GM19099 (cell line): ENCODE measurements around the gene DIPK1B.
A peak's percentile ranks its signal among the peaks of the same experiment; 100 is the strongest.

ENCODE experiments used
- POLR2A ChIP-seq: IDR thresholded peaks from 3 replicates; pipeline ENCODE4 v1.6.1; 2011; ENCODE audit warnings: low read depth; ENCODE audit not compliant: insufficient read length; ENCODE audit errors: extremely low read depth

Gene DIPK1B

DNA sequence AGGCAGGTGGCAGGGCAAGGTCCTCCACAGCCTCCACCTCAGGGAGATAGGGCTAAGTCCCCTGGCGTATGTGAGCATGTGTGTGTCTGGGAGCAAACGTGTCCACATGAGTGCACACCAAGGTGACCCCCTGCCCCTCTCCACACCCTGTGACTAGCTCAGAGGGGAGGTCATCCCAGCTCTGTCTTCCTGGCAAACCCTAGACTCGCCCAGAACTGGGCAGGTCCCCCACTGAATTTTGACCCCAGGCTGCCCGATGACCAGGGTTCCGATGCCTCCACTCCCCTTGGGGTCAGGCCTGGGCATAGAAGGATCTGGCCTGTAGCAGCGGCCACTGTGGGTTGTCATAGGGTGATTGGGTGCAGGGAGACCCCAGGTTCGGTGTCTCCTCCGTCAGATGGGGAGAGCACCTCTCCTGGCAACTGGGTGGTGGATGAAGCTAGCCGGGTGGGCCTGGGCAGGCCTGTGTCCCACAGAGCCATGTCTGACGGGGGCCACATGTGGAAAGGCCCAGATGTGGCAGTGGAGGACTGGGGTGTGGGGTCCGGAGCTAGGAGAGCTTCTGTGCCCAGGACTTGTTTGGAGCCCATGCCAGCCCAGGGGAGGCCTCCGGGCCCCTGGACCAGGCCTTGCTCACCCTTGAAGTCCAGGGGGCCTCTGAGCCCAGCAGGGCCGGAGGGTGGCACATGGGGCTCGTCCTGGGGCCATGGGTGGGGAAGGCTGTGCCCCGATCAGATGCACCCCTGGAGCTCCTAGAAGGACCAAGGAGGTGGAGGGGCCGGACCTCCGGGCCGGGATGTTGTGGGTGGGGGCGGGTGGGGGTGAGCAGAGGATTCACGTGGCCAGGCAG lies 6.2 kb downstream of the DIPK1B start:
- TF ChIP-seq POLR2A: no peak

DNA sequence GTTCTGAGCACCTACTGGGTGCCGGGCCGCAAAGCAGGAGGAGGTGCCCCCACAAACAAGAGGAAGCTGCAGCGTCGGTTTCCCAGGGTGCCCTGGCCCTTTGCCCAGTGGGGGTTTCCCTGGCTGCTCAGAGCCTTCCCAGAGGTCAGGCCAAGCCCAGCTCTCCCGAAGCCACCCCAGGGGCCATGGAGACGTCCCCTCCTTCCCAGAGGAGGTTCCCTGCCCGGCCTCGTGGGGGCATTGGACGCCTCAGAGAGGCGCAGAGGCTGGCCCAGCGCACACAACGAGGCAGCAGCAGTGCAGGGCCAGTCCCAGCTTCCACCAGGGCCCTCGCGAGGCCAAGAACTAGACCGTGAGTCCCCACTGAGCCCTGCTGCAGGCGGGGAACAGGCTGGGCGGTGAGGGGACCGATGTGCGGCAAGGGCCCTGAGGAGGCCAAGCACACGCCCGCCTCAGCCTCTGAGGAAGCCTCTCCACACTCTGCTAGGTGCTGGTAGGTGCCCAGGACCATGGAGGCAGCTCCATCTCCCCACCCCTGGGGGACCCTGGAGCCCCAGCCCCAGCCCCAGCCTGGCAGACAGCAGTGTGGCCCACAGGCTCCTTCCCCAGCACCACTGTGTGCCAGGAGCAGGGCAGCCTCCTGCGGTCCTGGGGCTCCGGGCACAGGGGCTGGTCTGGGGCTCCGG lies 7.0 kb downstream of the DIPK1B start:
- TF ChIP-seq POLR2A: no peak

DNA sequence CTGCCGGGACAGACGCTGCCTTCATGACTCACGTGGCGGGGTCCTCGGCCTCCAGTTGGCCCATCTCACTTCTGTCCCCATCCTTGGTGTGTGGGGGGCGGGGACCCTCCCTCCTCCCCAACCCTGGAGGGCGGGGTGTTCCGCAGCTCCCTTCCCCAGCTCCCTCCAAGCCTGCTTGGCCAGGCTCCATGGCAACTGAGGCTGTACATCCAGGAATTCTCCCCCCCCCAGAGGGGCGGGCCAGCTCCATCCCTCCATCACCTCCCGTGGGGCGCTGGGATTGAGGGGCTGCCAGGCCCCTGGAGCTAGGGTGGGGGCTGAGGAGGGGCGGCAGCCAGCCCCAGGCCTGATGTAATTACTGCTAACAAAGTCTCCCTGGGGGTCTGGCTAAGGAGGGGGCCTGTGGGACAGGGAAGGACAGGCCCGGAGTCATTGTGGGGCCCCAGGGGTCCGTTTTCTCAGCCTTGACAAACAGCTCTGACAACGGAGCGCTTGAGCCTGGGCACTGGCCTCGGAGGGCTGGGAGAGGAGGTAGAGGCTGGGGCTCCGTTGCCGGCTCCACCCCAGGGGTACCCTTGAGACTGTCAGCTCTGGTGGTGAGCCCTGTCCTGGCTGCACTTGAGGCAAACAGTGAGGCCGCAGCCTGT lies 8.0 kb downstream of the DIPK1B start:
- TF ChIP-seq POLR2A: no peak

DNA sequence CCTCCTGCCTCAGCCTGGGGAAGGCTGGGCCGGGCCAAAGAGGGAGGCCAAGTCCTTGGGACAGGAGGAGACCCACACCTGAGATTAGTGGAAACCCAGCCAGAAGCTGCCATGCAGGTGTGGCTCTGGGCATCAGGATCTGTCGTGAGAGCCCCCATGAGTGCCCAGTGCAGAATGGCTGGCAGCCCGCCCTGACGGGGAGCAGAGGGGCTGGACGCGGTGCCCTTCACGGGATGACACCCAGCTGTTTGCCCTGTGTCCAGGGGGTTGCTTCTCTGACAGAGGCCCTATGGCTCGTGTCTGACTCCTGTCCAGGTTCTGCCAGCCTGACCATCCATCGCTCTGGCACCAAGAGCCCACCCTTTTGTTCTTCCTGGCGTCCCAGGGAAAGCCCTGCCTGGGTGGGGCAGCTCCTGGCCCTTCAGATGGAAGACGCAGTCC lies 8.5 kb downstream of the DIPK1B start:
- TF ChIP-seq POLR2A: no peak

GRCh38 chr9:136721339-136722092 lies 9.1 kb downstream of the DIPK1B start:
- peak; percentile 6 for TF ChIP-seq POLR2A

GRCh38 chr9:136722093-136722968 lies 10.0 kb downstream of the DIPK1B start:
- no peak for TF ChIP-seq POLR2A

GRCh38 chr9:136722969-136723356 lies 10.6 kb downstream of the DIPK1B start:
- TF ChIP-seq POLR2A: no peak

- TF ChIP-seq POLR2A: peak; percentile 24
These were observed 11.1 kb downstream of the DIPK1B start for GRCh38 chr9:136723362-136723976.

DNA sequence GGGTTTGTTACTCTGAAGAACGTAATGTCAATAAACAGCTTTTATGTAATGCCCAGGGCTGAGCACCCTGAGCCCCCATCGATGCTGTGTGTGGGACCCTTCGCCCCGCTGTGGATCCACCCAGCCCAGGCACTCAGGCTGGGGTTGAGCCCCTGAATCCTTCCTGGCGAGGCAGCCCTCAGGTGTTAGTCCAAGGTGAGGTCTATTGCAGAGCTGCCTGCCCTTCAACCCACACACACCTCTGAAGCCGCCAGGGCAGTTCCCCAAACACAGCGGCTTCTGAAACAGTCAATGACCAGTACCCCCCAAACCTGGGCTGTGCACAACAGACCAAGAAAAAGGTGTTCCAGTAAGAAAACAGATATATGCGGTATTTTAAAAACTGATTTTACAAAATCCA lies 11.6 kb downstream of the DIPK1B start:
- peak; percentile 1 for TF ChIP-seq POLR2A

DNA sequence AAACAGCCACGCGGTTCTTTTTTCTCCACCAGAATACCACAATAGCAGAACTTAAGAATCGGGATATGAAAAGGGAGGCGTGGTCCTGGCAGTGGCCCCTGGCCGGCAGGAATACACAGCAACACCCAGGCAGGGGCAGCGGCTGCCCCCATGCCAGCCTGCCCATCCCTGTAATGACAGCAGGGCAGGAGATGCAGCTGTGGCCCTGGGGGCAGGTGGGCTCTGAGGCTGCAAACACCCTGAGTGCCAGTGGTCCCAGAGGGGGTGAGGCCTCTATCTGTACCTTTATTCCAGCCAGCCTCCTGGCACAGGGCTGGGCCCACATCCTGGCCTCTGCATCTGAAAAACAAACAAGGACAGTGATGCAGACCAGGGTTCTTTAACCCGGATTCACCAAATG lies 12.4 kb downstream of the DIPK1B start:
- no peak for TF ChIP-seq POLR2A

DNA sequence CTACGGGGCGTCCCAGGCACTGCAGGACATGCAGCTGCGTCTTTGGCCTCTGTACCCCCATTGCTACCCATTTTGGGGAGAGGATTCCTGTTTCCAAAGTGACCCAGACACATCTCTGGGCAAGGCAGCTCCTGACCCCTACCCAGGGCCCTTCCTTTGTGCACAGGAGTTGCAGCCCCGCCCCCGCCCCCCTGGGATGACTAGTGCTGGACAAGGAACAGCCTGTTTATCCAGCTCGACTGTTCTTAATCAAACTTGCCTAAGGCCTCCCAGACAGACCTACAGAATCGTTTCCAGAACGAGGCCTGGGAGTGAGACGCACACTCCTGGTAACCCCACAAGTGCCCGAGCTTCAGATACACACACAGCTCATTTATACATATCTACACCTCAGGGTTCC lies 13.2 kb downstream of the DIPK1B start:
- TF ChIP-seq POLR2A: no peak

DNA sequence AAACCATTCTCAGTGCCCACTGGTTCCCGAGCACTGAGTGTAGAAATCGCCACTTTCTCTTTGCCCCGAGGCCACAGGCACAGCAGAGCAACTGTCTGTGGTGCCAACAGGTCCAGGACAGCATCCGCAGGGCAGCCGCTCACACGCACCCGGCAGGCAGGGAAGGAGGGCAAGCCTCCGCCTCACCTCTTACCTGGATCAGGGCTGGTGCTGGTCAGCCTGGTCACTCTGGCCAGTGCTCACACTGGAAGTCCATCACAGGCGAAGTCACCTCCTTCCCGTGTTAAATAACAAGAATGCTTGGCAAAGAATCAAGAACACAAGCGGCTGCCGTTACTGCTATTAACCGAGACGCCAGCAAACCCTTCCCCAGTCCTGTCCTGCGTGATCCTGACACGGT lies 13.7 kb downstream of the DIPK1B start:
- no peak for TF ChIP-seq POLR2A

GRCh38 chr9:136726631-136727191 lies 14.3 kb downstream of the DIPK1B start:
- TF ChIP-seq POLR2A: no peak
